ENCODE results near the gene BECN2. TPM values are rescaled to one million over a fixed set of nuclear protein-coding genes. Genes with fewer than 3 reads are reported as not detected.

BECN2 gene
- total and polyA plus RNA-seq, 9 donors, result 0.09 to 1.3 (median 0.48) TPM

DNA sequence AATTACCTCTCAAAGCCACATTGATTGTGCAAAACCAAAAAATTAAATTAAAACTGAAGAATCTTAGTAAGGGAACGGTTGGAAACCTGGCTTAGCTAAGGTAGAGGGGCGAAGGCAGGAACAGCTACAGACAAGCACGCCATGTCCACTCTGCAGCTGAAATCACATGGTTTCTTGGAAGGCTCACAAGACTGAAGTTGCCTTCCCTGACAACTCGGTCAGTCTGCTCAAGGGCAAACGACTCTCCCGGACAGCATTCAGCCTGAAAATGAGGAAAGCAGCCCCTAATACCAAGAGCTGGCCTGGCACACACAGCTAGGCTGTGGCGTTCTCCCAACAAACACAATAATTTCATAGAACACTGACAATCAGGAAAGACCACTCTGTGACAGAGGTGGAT is 22.7 kb upstream of the BECN2 start:
- no peaks in the 10 kb centered on the region for H3K9me3 ChIP-seq (replicated peaks; ENCODE audit: control insufficient read depth, low read depth, low read length)
- H3K27me3 ChIP-seq (ENCODE audit: control insufficient read depth, insufficient read depth, low read length), result no peaks in the 10 kb centered on the region
- no peak overlapping the region for H3K4me3 ChIP-seq (ENCODE audit: low read length)
- 57% methylated on average over 7 of the region's 7 CpGs for WGBS (ENCODE audit: insufficient coverage)
- H3K4me1 ChIP-seq (ENCODE audit: control insufficient read depth, insufficient read depth, low read length), result peaks cover 8% of the 10 kb centered on the region
- DNase-seq, result peak; percentile 73
- no peaks in the 10 kb centered on the region for H3K36me3 ChIP-seq (ENCODE audit: control insufficient read depth, insufficient read depth, low read length)
- peak overlapping the region; percentile 83 for H3K27ac ChIP-seq (ENCODE audit: low read length)

DNA sequence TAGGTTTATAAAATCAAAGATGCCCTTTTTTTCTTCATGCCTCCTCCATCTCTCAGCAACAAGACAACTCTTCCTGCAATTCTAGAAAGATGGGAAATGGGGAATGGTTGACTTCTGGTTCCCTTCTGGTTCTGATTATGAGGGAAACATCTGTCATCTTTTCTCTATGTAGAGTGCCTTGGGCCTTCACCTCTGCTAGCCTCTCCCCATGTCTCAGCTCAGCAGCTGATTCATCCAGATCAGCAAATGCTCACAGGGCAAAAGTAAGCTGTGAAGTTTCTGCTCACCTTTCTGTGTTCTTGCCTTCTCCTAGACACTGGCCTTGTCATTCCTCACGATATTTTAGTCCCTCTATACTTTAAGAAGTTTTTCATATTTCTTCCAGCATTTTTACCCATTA is 17.8 kb upstream of the BECN2 start:
- no peaks in the 10 kb centered on the region for H3K27me3 ChIP-seq (ENCODE audit: control insufficient read depth, insufficient read depth, low read length)
- no CpG with 5 or more reads among the region's 1 CpG for WGBS (ENCODE audit: insufficient coverage)
- peaks cover 2% of the 10 kb centered on the region for H3K4me1 ChIP-seq (ENCODE audit: control insufficient read depth, insufficient read depth, low read length)
- H3K27ac ChIP-seq (ENCODE audit: low read length), result no peak overlapping the region
- H3K36me3 ChIP-seq (ENCODE audit: control insufficient read depth, insufficient read depth, low read length), result no peaks in the 10 kb centered on the region
- DNase-seq, result no peak
- no peaks in the 10 kb centered on the region for H3K9me3 ChIP-seq (replicated peaks; ENCODE audit: control insufficient read depth, low read depth, low read length)
- no peak overlapping the region for H3K4me3 ChIP-seq (ENCODE audit: low read length)

DNA sequence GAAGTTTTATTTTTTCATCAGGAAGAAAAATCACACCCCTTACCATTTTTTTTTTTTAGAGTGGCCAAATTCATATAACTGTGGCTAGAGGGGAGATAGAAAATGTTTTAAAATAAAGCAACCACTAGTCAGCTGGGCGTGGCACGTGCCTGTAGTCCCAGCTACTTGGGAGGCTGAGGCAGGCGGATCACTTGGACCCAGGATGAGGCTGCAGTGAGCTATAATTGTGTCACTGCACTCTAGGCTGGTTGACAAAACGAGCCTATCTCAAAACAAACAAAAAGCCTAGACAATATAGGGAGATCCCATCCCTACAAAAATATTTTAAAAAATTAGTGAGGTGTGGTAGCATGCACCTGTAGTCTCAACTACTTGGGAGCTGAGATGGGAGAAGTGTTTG is 14.8 kb upstream of the BECN2 start:
- H3K4me1 ChIP-seq (ENCODE audit: control insufficient read depth, insufficient read depth, low read length), result peaks cover 4% of the 10 kb centered on the region
- H3K27me3 ChIP-seq (ENCODE audit: control insufficient read depth, insufficient read depth, low read length), result no peaks in the 10 kb centered on the region
- no peaks in the 10 kb centered on the region for H3K9me3 ChIP-seq (replicated peaks; ENCODE audit: control insufficient read depth, low read depth, low read length)
- 100% methylated on average over 1 of the region's 4 CpGs for WGBS (ENCODE audit: insufficient coverage)
- no peak overlapping the region for H3K4me3 ChIP-seq (ENCODE audit: low read length)
- H3K36me3 ChIP-seq (ENCODE audit: control insufficient read depth, insufficient read depth, low read length), result no peaks in the 10 kb centered on the region
- no peak overlapping the region for H3K27ac ChIP-seq (ENCODE audit: low read length)
- DNase-seq, result no peak

DNA sequence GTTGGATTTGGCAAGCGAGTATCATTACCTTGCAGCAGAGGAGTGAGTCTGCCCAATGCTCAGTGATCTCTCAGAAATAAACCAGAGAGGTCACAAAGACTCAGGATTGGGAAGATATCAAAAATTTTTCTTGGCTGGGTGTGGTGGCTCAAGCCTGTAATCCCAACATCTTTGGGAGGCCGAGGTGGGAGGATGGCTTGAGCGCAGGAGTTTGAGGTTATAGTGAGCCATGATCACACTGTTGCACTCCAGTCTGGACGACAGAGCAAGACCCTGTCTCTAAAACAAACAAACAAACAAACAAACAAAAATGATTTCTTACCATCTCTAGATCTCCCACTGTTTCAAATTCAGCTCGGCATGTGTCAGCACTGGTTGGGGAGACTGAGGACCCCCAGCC is 13.3 kb upstream of the BECN2 start:
- H3K9me3 ChIP-seq (replicated peaks; ENCODE audit: control insufficient read depth, low read depth, low read length), result no peaks in the 10 kb centered on the region
- H3K27me3 ChIP-seq (ENCODE audit: control insufficient read depth, insufficient read depth, low read length), result no peaks in the 10 kb centered on the region
- no peak overlapping the region for H3K27ac ChIP-seq (ENCODE audit: low read length)
- peaks cover 4% of the 10 kb centered on the region for H3K4me1 ChIP-seq (ENCODE audit: control insufficient read depth, insufficient read depth, low read length)
- no peaks in the 10 kb centered on the region for H3K36me3 ChIP-seq (ENCODE audit: control insufficient read depth, insufficient read depth, low read length)
- H3K4me3 ChIP-seq (ENCODE audit: low read length), result no peak overlapping the region
- WGBS (ENCODE audit: insufficient coverage), result 100% methylated on average over 1 of the region's 5 CpGs
- DNase-seq, result no peak

DNA sequence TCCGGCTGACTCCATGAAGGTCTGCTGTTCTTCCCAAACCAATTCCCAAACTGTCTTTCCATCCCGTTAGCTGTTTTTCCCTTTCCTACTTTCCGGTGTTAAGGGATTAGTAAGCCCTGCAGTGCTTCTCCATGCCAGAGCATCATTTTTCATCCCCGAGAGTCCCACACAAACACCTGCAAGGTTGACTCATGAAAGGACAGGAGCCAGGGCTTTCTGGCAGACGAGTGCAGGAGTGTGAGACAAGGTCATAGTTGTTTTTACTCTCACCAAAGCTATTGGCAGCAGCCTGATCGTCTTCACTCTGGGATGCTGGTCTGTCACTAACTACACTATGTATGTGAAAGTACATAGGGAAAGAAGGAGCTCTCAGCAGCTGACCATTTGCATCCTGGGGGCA is 10.2 kb upstream of the BECN2 start:
- Histone ChIP-seq H3K27ac (ENCODE audit: low read length) (peak overlapping the region; percentile 72), H3K36me3 (ENCODE audit: control insufficient read depth, insufficient read depth, low read length) (no peaks in the 10 kb centered on the region), H3K4me3 (ENCODE audit: low read length) (no peak overlapping the region), H3K9me3 (replicated peaks; ENCODE audit: control insufficient read depth, low read depth, low read length) (no peaks in the 10 kb centered on the region), H3K27me3 (ENCODE audit: control insufficient read depth, insufficient read depth, low read length) (no peaks in the 10 kb centered on the region), H3K4me1 (ENCODE audit: control insufficient read depth, insufficient read depth, low read length) (peaks cover 6% of the 10 kb centered on the region)
- DNase-seq, result peak; percentile 90
- WGBS (ENCODE audit: insufficient coverage), result 43% methylated on average over 2 of the region's 6 CpGs

DNA sequence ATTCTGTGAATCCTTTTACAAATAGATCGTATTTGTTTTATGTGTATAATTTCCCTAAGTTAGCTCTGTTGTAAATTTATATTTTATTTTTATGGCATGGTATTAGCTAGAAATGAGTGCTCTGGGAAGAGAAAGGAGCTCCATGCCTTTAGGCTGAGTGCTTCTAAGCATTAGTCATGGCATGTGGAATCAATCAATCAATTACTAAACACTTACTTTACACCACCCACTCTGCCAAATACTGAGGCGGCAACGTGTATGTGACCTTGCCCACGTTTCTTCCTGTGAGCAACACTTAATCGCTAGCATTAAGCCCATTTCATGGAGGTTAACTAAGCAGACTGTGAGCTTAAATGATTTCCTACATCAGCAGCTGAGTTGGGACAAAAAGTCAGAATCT is 7.2 kb upstream of the BECN2 start:
- H3K27me3 ChIP-seq (ENCODE audit: control insufficient read depth, insufficient read depth, low read length), result no peaks in the 10 kb centered on the region
- no peak overlapping the region for H3K27ac ChIP-seq (ENCODE audit: low read length)
- no peak overlapping the region for H3K4me3 ChIP-seq (ENCODE audit: low read length)
- WGBS (ENCODE audit: insufficient coverage), result 6% methylated on average over 4 of the region's 5 CpGs
- DNase-seq, result peak; percentile 57
- no peaks in the 10 kb centered on the region for H3K9me3 ChIP-seq (replicated peaks; ENCODE audit: control insufficient read depth, low read depth, low read length)
- peaks cover 6% of the 10 kb centered on the region for H3K4me1 ChIP-seq (ENCODE audit: control insufficient read depth, insufficient read depth, low read length)
- H3K36me3 ChIP-seq (ENCODE audit: control insufficient read depth, insufficient read depth, low read length), result no peaks in the 10 kb centered on the region

DNA sequence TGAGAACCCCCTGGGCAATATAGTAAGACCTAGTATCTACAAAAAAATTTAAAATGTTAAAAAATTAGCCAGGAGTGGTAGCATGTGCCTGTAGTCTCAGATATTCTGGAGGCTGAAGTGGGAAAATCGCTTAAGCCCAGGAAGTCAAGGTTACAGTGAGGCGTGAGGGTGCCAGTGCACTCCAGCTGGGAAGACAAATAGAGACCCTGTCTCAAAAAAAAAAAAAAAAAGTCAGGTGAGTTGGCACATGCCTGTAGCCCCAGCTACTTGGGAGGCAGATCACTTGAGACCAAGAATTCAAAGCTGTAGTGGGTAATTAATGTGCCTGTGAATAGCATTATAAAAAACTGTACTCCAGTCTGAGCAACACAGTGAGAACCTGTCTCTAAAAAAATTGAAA is 4.6 kb downstream of the BECN2 start:
- WGBS (ENCODE audit: insufficient coverage), result 60% methylated on average over 2 of the region's 2 CpGs

DNA sequence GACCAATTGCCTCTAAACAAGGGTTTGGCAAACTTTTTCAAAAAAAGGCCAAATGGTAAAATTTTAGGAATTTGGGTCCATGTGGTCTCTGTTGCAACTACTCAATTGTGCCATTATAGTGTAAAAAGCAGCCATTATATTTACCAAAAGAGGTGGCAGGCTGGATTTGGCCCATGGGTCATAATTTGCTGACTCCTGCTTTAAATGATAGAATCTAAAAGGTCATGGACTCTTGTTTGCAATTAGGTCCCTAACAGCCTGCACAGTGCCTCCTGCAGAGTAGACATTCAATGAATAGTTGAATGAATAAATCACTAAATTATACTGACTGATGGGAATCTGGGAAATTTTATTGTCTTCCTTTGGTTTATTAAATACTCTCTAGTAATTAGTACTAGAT is 6.2 kb downstream of the BECN2 start:
- H3K36me3 ChIP-seq (ENCODE audit: control insufficient read depth, insufficient read depth, low read length), result no peaks in the 10 kb centered on the region
- H3K27ac ChIP-seq (ENCODE audit: low read length), result no peak overlapping the region
- no peak for DNase-seq
- H3K27me3 ChIP-seq (ENCODE audit: control insufficient read depth, insufficient read depth, low read length), result no peaks in the 10 kb centered on the region
- H3K9me3 ChIP-seq (replicated peaks; ENCODE audit: control insufficient read depth, low read depth, low read length), result no peaks in the 10 kb centered on the region
- no peaks in the 10 kb centered on the region for H3K4me1 ChIP-seq (ENCODE audit: control insufficient read depth, insufficient read depth, low read length)
- no peak overlapping the region for H3K4me3 ChIP-seq (ENCODE audit: low read length)

More for the DNA sequence above, 4.6 kb downstream of the BECN2 start:
- no peaks in the 10 kb centered on the region for H3K27me3 ChIP-seq (ENCODE audit: control insufficient read depth, insufficient read depth, low read length)
- H3K27ac ChIP-seq (ENCODE audit: low read length), result no peak overlapping the region
- no peak for DNase-seq
- peaks cover 3% of the 10 kb centered on the region for H3K4me1 ChIP-seq (ENCODE audit: control insufficient read depth, insufficient read depth, low read length)
- no peaks in the 10 kb centered on the region for H3K9me3 ChIP-seq (replicated peaks; ENCODE audit: control insufficient read depth, low read depth, low read length)
- H3K4me3 ChIP-seq (ENCODE audit: low read length), result no peak overlapping the region
- no peaks in the 10 kb centered on the region for H3K36me3 ChIP-seq (ENCODE audit: control insufficient read depth, insufficient read depth, low read length)

DNA sequence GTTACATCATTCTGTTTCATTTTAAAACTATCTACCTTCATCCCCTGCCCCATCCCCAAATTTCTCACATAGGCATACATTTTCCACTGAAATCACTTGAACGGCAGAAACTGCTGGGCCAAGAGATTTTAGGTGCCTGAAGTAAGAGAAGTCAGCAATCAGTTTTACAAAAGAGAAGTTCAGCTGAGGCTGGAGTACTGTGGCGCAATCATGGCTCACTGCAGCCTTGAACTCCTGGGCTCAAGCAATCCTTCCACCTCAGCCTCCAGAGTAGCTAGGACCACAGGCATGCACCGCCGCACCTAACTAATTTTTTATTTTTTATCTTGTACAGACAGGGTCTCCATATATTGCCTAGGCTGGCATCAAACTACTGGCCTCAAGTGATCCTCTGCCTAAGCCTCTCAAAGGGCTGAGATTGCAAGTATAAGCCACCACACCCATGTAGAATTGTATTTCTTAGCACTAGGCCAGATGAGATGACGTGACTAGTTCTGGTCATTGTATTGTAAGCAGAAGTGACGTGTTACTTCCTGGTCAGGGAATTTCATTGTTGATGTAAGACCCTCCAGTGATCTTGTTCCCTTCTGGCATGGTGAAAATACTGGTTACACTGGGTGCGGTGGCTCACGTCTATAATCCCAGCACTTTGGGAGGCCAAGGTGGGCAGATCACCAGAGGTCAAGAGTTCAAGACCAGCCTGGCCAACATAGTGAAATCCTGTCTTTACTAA is 7.1 kb downstream of the BECN2 start:
- H3K9me3 ChIP-seq (replicated peaks; ENCODE audit: control insufficient read depth, low read depth, low read length), result no peaks in the 10 kb centered on the region
- DNase-seq, result peak; percentile 19
- H3K36me3 ChIP-seq (ENCODE audit: control insufficient read depth, insufficient read depth, low read length), result no peaks in the 10 kb centered on the region
- no peaks in the 10 kb centered on the region for H3K27me3 ChIP-seq (ENCODE audit: control insufficient read depth, insufficient read depth, low read length)
- no peak overlapping the region for H3K4me3 ChIP-seq (ENCODE audit: low read length)
- H3K27ac ChIP-seq (ENCODE audit: low read length), result no peak overlapping the region
- no peaks in the 10 kb centered on the region for H3K4me1 ChIP-seq (ENCODE audit: control insufficient read depth, insufficient read depth, low read length)
- 77% methylated on average over 5 of the region's 8 CpGs for WGBS (ENCODE audit: insufficient coverage)

DNA sequence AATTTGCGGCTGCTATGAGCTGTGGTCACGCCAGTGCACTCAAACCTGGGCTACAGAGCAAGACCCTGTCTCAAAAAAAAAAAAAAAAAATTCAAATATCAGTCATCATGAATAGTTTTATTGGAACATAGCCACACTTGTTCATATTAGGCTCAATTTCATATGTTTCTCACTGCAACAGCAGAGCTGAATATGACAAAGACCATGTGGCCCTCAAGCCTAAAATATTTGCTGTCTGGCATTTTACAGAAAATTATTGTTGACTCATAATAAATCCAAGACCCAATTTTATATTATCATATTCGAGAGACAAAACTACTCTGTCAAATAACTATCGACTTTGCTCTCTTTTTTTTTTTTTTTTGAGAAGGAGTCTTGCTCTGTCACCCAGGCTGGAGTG is 11.0 kb downstream of the BECN2 start:
- WGBS (ENCODE audit: insufficient coverage), result no CpG with 5 or more reads among the region's 4 CpGs
- H3K27me3 ChIP-seq (ENCODE audit: control insufficient read depth, insufficient read depth, low read length), result no peaks in the 10 kb centered on the region
- peaks cover 5% of the 10 kb centered on the region for H3K4me1 ChIP-seq (ENCODE audit: control insufficient read depth, insufficient read depth, low read length)
- no peak for DNase-seq
- no peaks in the 10 kb centered on the region for H3K9me3 ChIP-seq (replicated peaks; ENCODE audit: control insufficient read depth, low read depth, low read length)
- no peak overlapping the region for H3K4me3 ChIP-seq (ENCODE audit: low read length)
- H3K36me3 ChIP-seq (ENCODE audit: control insufficient read depth, insufficient read depth, low read length), result no peaks in the 10 kb centered on the region
- H3K27ac ChIP-seq (ENCODE audit: low read length), result no peak overlapping the region
